PC-3 (cell line): ENCODE data around the gene PPP1R13B. TPM values are rescaled to one million over a fixed set of nuclear protein-coding genes. Genes with fewer than 3 reads are reported as not detected.

Experiments used
- ATAC-seq: fragments of 200-7000 bp; cut with Tn5 transposase; 2 replicates; pipeline ENCODE4 v1.9.1; 2020; ENCODE audit warnings: mild to moderate bottlenecking, moderate library complexity
- BruUV-seq: library from RNA; stranded (reverse); fragments of 400-500 nt; replicated peaks from 2 replicates; lab custom pipeline; 2021; lab: Mats Ljungman, UMichigan
- CTCF ChIA-PET: fragments of 300-600 bp; sonication (Branson Sonifier 250); formaldehyde crosslinking; loops from one replicate; lab custom pipeline; 2022; ENCODE audit warnings: antibody characterized with exemption; lab: Charles Lee
- POLR2A ChIA-PET: fragments of 300-600 bp; sonication (Branson Sonifier 250); formaldehyde crosslinking; loops from one replicate; lab custom pipeline; 2022; ENCODE audit warnings: antibody characterized with exemption; ENCODE audit not compliant: unreplicated experiment; lab: Charles Lee
- DNase-seq: peaks from one replicate; pipeline ENCODE4 v3.0.0-alpha.2; 2015
- H2AFZ ChIP-seq: fragments of 300-600 bp; sonication (generic); 2 replicates; pipeline ENCODE4 v1.6.0; 2016; ENCODE audit warnings: antibody characterized with exemption, low read length
- H3F3A ChIP-seq: fragments of 300-600 bp; sonication (generic); one replicate; pipeline ENCODE4 v1.6.0; 2017; ENCODE audit warnings: antibody characterized with exemption, low read length, control low read depth, mild to moderate bottlenecking; ENCODE audit not compliant: unreplicated experiment
- H3K27ac ChIP-seq: fragments of 300-600 bp; sonication (generic); 2 replicates; pipeline ENCODE4 v1.5.1; 2016; ENCODE audit warnings: mild to moderate bottlenecking, low read length
- H3K27me3 ChIP-seq: fragments of 300-600 bp; sonication (generic); 2 replicates; pipeline ENCODE4 v1.6.1; 2016; ENCODE audit warnings: low read length, mixed read lengths
- H3K36me3 ChIP-seq: fragments of 300-600 bp; sonication (generic); 2 replicates; pipeline ENCODE4 v1.6.1; 2016; ENCODE audit warnings: low read depth, mixed run types, low read length, mixed read lengths
- H3K4me1 ChIP-seq: fragments of 300-600 bp; sonication (generic); 2 replicates; pipeline ENCODE4 v1.5.1; 2016; ENCODE audit warnings: low read length; ENCODE audit not compliant: insufficient read depth
- H3K4me2 ChIP-seq: fragments of 300-600 bp; sonication (generic); 2 replicates; pipeline ENCODE4 v1.6.0; 2016; ENCODE audit warnings: low read length
- H3K4me3 ChIP-seq: fragments of 300-600 bp; sonication (generic); 2 replicates; pipeline ENCODE4 v1.5.1; 2016; ENCODE audit warnings: mild to moderate bottlenecking, low read length, mixed read lengths
- H3K79me2 ChIP-seq: fragments of 300-600 bp; sonication (generic); 2 replicates; pipeline ENCODE4 v1.6.1; 2017; ENCODE audit warnings: low read length, mixed read lengths
- H3K9ac ChIP-seq: fragments of 300-600 bp; sonication (generic); 2 replicates; pipeline ENCODE4 v1.6.0; 2016; ENCODE audit warnings: mild to moderate bottlenecking, low read length
- H3K9me2 ChIP-seq: fragments of 300-600 bp; sonication (generic); replicated peaks from 2 replicates; pipeline ENCODE4 v1.6.1; 2016; ENCODE audit warnings: mixed run types, low read length, mixed read lengths
- H3K9me3 ChIP-seq: fragments of 300-600 bp; sonication (generic); 2 replicates; pipeline ENCODE4 v1.6.1; 2016; ENCODE audit warnings: low read length, mixed read lengths
- H4K20me1 ChIP-seq: fragments of 300-600 bp; sonication (generic); 2 replicates; pipeline ENCODE4 v1.6.1; 2016; ENCODE audit warnings: low read length, mixed read lengths
- EZH2 ChIP-seq: fragments of 300-600 bp; sonication (generic); IDR thresholded peaks from one replicate; pipeline ENCODE4 v1.6.1; 2017; ENCODE audit warnings: antibody characterized with exemption, mild to moderate bottlenecking, low read length; ENCODE audit not compliant: unreplicated experiment
- EZH2phosphoT487 ChIP-seq: fragments of 300-600 bp; sonication (generic); IDR thresholded peaks from 2 replicates; pipeline ENCODE4 v1.6.1; 2018; ENCODE audit warnings: mild to moderate bottlenecking, antibody characterized with exemption, low read length, borderline replicate concordance
- intact Hi-C: fragments of 100-400 bp; cut with micrococcal nuclease; formaldehyde crosslinking; loops from 2 replicates; pipeline ENCODE4 v1.9.0; 2023
- total RNA-seq: library from RNA; depleted of rRNA; stranded (reverse); fragments of >200 nt; gene quantifications from 2 replicates; pipeline ENCODE4 v1.2.3, GENCODE V29; 2014
- TF ChIP-seq, protein P1 (sequence below): fragments of 300-600 bp; sonication (generic); conservative IDR thresholded peaks from 2 replicates; pipeline ENCODE4 v1.5.1; 2017; ENCODE audit warnings: antibody characterized with exemption, low read depth, mild to moderate bottlenecking, low read length

The PPP1R13B gene
- total RNA-seq, 1 experiment from 2014 or later: 13.0 TPM

DNA sequence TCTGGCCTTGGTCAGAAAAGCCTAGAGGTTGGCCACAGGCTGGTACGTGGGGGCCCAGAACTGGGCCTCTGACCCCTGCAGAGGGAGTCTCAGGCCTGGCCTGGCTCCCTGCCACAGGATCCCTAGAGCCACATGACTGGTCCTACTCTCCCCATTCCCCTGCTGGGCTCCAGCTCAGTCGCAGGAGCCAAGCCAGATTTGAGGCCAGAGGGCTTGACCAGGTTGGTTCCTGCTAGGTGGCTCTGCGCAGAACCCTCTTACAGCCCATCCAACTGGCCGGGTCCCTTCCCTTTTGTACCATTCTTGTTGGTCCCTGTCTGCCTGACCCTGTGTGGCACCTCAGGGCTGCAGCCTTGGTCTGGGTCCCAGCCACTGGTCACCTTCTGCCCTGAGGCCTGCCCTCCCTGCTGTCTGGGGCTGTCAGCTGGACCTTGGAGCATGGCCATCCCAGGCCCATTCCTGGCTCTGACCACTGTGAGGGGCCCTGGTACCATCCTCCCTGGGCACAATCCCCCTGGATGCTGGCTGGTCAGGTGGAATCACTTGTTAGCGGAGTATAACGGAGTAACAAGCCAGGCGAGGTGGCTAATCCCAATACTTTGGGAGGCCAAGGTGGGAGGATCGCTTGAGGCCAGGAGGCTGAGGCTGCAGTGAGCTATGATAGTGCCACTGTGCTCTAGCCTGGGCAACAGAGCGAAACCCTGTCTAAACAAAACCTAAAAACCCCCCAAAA, 22.9 kb upstream of the PPP1R13B start:
- Histone ChIP-seq H3K27ac (no peak overlapping the region), H2AFZ (no peak overlapping the region), H3K4me1 (no peaks in the 10 kb centered on the region), H3K79me2 (no peaks in the 10 kb centered on the region), H3K9me2 (no peaks in the 10 kb centered on the region), H3K9ac (no peak overlapping the region), H4K20me1 (no peaks in the 10 kb centered on the region), H3K36me3 (no peaks in the 10 kb centered on the region), H3K27me3 (no peaks in the 10 kb centered on the region), H3K9me3 (no peaks in the 10 kb centered on the region), H3F3A (no peaks in the 10 kb centered on the region), H3K4me2 (no peak overlapping the region), H3K4me3 (no peak overlapping the region)
- ChIA-PET CTCF (no interaction called here), POLR2A (no interaction called here)
- ATAC-seq (no peak), DNase-seq (no peak)
- TF ChIP-seq, protein P1, sequence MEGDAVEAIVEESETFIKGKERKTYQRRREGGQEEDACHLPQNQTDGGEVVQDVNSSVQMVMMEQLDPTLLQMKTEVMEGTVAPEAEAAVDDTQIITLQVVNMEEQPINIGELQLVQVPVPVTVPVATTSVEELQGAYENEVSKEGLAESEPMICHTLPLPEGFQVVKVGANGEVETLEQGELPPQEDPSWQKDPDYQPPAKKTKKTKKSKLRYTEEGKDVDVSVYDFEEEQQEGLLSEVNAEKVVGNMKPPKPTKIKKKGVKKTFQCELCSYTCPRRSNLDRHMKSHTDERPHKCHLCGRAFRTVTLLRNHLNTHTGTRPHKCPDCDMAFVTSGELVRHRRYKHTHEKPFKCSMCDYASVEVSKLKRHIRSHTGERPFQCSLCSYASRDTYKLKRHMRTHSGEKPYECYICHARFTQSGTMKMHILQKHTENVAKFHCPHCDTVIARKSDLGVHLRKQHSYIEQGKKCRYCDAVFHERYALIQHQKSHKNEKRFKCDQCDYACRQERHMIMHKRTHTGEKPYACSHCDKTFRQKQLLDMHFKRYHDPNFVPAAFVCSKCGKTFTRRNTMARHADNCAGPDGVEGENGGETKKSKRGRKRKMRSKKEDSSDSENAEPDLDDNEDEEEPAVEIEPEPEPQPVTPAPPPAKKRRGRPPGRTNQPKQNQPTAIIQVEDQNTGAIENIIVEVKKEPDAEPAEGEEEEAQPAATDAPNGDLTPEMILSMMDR: no peak
- TF ChIP-seq EZH2phosphoT487: no peak
- no peak for TF ChIP-seq EZH2
- intact Hi-C loops: no loop called here
- no TSS peak for BruUV-seq

DNA sequence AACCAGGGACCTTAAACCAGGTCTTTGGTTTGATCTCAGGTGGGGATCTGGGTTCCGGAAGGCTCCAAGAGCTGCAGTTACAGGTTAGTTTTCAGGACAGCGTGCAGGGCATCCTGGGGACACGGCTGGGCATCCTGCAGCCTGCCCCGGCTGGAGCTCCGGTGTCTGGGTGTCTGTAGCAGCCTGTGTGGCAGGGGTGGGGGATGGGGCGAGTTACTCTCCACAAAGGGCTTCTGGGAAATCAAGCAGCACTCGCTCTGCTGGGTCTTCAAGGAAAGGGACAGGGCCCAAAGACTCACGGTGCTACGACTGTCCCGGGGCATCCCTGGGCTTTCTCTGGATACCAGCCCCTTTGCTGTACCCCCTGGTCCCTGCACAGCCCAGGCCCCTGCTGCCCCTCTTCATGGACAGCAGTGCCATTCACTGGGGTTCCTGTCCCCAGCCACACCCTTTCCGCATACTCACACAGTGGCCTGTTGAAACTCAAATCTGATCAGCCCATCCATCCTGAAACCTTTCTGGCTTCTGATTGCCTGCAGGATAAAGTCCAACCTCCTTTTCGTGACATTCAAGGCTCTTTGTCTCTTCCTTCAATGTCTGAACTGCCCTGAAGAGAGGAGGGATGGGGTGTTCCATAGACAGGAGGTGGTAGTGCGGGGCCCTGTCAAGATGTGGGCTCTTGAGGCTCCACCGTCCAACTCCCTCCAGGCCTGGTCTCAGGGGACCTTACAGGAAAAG, 22.2 kb upstream of the PPP1R13B start:
- intact Hi-C loops: no loop called here
- Histone ChIP-seq H3K36me3 (no peaks in the 10 kb centered on the region), H3K4me1 (no peaks in the 10 kb centered on the region), H3K9me2 (no peaks in the 10 kb centered on the region), H3K4me2 (no peak overlapping the region), H3K27ac (no peak overlapping the region), H3K9ac (no peak overlapping the region), H3K79me2 (no peaks in the 10 kb centered on the region), H3K9me3 (no peaks in the 10 kb centered on the region), H3K4me3 (no peak overlapping the region), H3K27me3 (no peaks in the 10 kb centered on the region), H3F3A (no peaks in the 10 kb centered on the region), H4K20me1 (no peaks in the 10 kb centered on the region), H2AFZ (no peak overlapping the region)
- BruUV-seq: no TSS peak
- ATAC-seq (no peak), DNase-seq (no peak)
- TF ChIP-seq EZH2: no peak
- no peak for TF ChIP-seq EZH2phosphoT487
- TF ChIP-seq, protein P1: no peak
- ChIA-PET CTCF (no interaction called here), POLR2A (no interaction called here)
